OCI-LY1 (cell line): ENCODE data around the gene CX3CL1.

ENCODE experiments used
- H2AFZ ChIP-seq: fragments of 200-600 bp; sonication (generic), shearing (Covaris generic); 2 replicates; pipeline ENCODE4 v1.6.0; 2014; ENCODE audit warnings: antibody characterized with exemption, mild to moderate bottlenecking, low read length
- H3F3A ChIP-seq: fragments of 200-600 bp; sonication (generic), shearing (Covaris generic); 2 replicates; pipeline ENCODE4 v1.6.0; 2014; ENCODE audit warnings: mild to moderate bottlenecking, antibody characterized with exemption, low read length, moderate library complexity; ENCODE audit not compliant: insufficient read depth
- H3K27ac ChIP-seq: fragments of 200-600 bp; sonication (generic); 2 replicates; pipeline ENCODE4 v1.5.1; 2014; ENCODE audit warnings: low read length, mixed run types, mild to moderate bottlenecking, low read depth; ENCODE audit not compliant: poor library complexity, severe bottlenecking
- H3K27me3 ChIP-seq: fragments of 200-600 bp; sonication (generic); 2 replicates; pipeline ENCODE4 v1.6.0; 2014; ENCODE audit warnings: antibody characterized with exemption, mild to moderate bottlenecking, low read length, moderate library complexity; ENCODE audit not compliant: insufficient read depth
- H3K36me3 ChIP-seq: fragments of 200-600 bp; sonication (generic); 2 replicates; pipeline ENCODE4 v1.6.1; 2014; ENCODE audit warnings: mild to moderate bottlenecking, antibody characterized with exemption, low read length, moderate library complexity, mixed read lengths; ENCODE audit not compliant: insufficient read depth
- H3K4me1 ChIP-seq: fragments of 200-600 bp; sonication (generic); 2 replicates; pipeline ENCODE4 v1.5.1; 2014; ENCODE audit warnings: mild to moderate bottlenecking, low read length, moderate library complexity; ENCODE audit not compliant: insufficient read depth, severe bottlenecking
- H3K4me2 ChIP-seq: fragments of 200-600 bp; sonication (generic), shearing (Covaris generic); 2 replicates; pipeline ENCODE4 v1.6.1; 2014; ENCODE audit warnings: low read length
- H3K4me3 ChIP-seq: fragments of 200-600 bp; sonication (generic); 2 replicates; pipeline ENCODE4 v1.5.1; 2014; ENCODE audit warnings: low read length, low read depth, mild to moderate bottlenecking, mixed read lengths; ENCODE audit not compliant: poor library complexity, severe bottlenecking
- H3K79me2 ChIP-seq: fragments of 200-600 bp; shearing (Covaris generic); 2 replicates; pipeline ENCODE4 v1.6.1; 2016; ENCODE audit warnings: mixed run types, low read length, mixed read lengths; ENCODE audit not compliant: insufficient read depth
- H3K9ac ChIP-seq: fragments of 200-600 bp; sonication (generic), shearing (Covaris generic); 2 replicates; pipeline ENCODE4 v1.6.1; 2014; ENCODE audit warnings: mild to moderate bottlenecking, low read length, mixed read lengths
- H3K9me2 ChIP-seq: fragments of 200-600 bp; sonication (generic), shearing (Covaris generic); 2 replicates; pipeline ENCODE4 v1.6.1; 2014; ENCODE audit warnings: low read depth, mild to moderate bottlenecking, low read length, mixed read lengths
- H3K9me3 ChIP-seq: fragments of 200-600 bp; shearing (Covaris generic); 2 replicates; pipeline ENCODE4 v1.6.1; 2014; ENCODE audit warnings: low read length, mixed read lengths
- H4K20me1 ChIP-seq: fragments of 200-600 bp; sonication (generic), shearing (Covaris generic); 2 replicates; pipeline ENCODE4 v1.6.0; 2016; ENCODE audit warnings: mild to moderate bottlenecking, low read length; ENCODE audit not compliant: insufficient read depth
- EZH2 ChIP-seq: fragments of 200-600 bp; sonication (generic), shearing (Covaris generic); IDR thresholded peaks from 2 replicates; pipeline ENCODE4 v1.8.0; 2017; ENCODE audit warnings: borderline replicate concordance, mixed run types, mild to moderate bottlenecking, antibody characterized with exemption, low read length, moderate library complexity, mixed read lengths
- TF ChIP-seq, protein P1 (sequence below): fragments of 200-600 bp; sonication (generic), shearing (Covaris generic); IDR thresholded peaks from 2 replicates; pipeline ENCODE4 v1.5.1; 2017; ENCODE audit warnings: mild to moderate bottlenecking, antibody characterized with exemption, low read length, moderate library complexity, mixed read lengths

Gene CX3CL1

DNA sequence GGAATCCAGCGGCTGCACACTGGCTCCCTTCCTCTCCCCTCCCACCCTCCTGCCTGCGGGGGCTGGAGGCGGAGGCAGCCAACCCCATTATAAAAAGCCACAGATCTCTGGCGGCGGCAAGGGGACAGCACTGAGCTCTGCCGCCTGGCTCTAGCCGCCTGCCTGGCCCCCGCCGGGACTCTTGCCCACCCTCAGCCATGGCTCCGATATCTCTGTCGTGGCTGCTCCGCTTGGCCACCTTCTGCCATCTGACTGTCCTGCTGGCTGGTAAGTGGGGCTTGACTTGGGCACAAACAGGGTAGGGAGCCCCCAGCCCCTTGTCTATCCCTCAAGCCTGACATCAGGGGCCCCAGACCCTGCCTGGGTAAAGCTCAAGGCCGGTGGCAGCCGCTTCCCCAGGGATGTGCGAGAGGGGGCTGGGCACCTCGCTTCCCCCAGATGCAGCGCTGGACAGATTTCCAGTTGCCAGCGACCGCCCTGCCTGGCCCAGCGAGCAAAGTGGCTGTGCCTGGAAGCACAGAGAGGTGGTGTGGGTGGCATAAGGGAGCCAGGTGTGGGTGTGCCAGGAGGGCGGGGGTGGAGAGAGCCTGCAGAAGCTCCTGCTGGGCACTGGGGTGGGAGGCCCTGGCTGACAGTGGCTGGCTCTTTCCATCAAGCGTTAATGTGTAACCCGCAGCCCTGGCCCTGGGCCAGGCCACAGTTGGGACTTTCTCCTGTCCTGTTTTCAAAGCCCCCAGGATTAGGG lies at the start of gene CX3CL1:
CX3CL1 (plus strand) TSS at position 119 of the 745 bp plus-strand sequence; CDS start at position 198, 79 bp downstream.
- TF ChIP-seq, protein P1, sequence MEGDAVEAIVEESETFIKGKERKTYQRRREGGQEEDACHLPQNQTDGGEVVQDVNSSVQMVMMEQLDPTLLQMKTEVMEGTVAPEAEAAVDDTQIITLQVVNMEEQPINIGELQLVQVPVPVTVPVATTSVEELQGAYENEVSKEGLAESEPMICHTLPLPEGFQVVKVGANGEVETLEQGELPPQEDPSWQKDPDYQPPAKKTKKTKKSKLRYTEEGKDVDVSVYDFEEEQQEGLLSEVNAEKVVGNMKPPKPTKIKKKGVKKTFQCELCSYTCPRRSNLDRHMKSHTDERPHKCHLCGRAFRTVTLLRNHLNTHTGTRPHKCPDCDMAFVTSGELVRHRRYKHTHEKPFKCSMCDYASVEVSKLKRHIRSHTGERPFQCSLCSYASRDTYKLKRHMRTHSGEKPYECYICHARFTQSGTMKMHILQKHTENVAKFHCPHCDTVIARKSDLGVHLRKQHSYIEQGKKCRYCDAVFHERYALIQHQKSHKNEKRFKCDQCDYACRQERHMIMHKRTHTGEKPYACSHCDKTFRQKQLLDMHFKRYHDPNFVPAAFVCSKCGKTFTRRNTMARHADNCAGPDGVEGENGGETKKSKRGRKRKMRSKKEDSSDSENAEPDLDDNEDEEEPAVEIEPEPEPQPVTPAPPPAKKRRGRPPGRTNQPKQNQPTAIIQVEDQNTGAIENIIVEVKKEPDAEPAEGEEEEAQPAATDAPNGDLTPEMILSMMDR = no peak
- TF ChIP-seq EZH2 = no peak
- Histone ChIP-seq H3K4me1 (no peaks in the 10 kb centered on the region), H3K27ac (no peak within 1 kb of the TSS), H3K9me2 (no peaks in the 10 kb centered on the region), H3K27me3 (peaks cover 15% of the 10 kb centered on the region), H3K9ac (no peak within 1 kb of the TSS), H3K9me3 (no peaks in the 10 kb centered on the region), H3F3A (no peaks in the 10 kb centered on the region), H4K20me1 (no peaks in the 10 kb centered on the region), H3K4me3 (no peak within 1 kb of the TSS), H2AFZ (no peak within 1 kb of the TSS), H3K79me2 (no peaks in the 10 kb centered on the region), H3K4me2 (no peak within 1 kb of the TSS), H3K36me3 (no peaks in the 10 kb centered on the region)

- Histone ChIP-seq H3K4me1 (no peaks in the 10 kb centered on the region), H2AFZ (no peak overlapping the region), H3F3A (no peaks in the 10 kb centered on the region), H3K9me2 (no peaks in the 10 kb centered on the region), H3K9me3 (0 out of 2 replicates have a peak, but pooled peaks cover 2% of the 10 kb centered on the region), H3K9ac (no peak overlapping the region), H3K36me3 (no peaks in the 10 kb centered on the region), H4K20me1 (no peaks in the 10 kb centered on the region), H3K4me3 (no peak overlapping the region), H3K27ac (no peak overlapping the region), H3K4me2 (no peak overlapping the region), H3K27me3 (no peaks in the 10 kb centered on the region), H3K79me2 (no peaks in the 10 kb centered on the region)
- no peak for TF ChIP-seq EZH2
- TF ChIP-seq, protein P1 = no peak
Observed at GRCh38 chr16:57324749-57325148, 47.5 kb upstream of the CX3CL1 start.

GRCh38 chr16:57325458-57325857 lies 46.8 kb upstream of the CX3CL1 start:
- H3K9ac ChIP-seq = no peak overlapping the region
- H3K9me2 ChIP-seq = no peaks in the 10 kb centered on the region
- H3K4me3 ChIP-seq = no peak overlapping the region
- H3K36me3 ChIP-seq = no peaks in the 10 kb centered on the region
- H3K79me2 ChIP-seq = no peaks in the 10 kb centered on the region
- H3K27me3 ChIP-seq = no peaks in the 10 kb centered on the region
- H4K20me1 ChIP-seq = no peaks in the 10 kb centered on the region
- H3K9me3 ChIP-seq = 0 out of 2 replicates have a peak, but pooled peaks cover 2% of the 10 kb centered on the region
- no peaks in the 10 kb centered on the region for H3F3A ChIP-seq
- no peak overlapping the region for H3K27ac ChIP-seq
- H3K4me2 ChIP-seq = no peak overlapping the region
- no peak for TF ChIP-seq EZH2
- TF ChIP-seq, protein P1 = no peak
- no peak overlapping the region for H2AFZ ChIP-seq
- H3K4me1 ChIP-seq = no peaks in the 10 kb centered on the region
